HL-60 (cell line): ENCODE results near the gene TDRD9.

Experiments
- DNase-seq, 2 experiments: peaks; one replicate each; pipeline ENCODE4 v3.0.0-alpha.2; 2010 to 2020; ENCODE audit warnings: low read depth in 1 of 2, low spot score in 1 of 2
- H3K27ac ChIP-seq: fragments of 250-450 bp; sonication (Bioruptor Pico); replicated peaks from 2 replicates; pipeline ENCODE4 v1.5.1; 2020; ENCODE audit warnings: mild to moderate bottlenecking, moderate library complexity
- H3K27me3 ChIP-seq: fragments of 250-450 bp; sonication (Bioruptor Pico); 2 replicates; pipeline ENCODE4 v1.5.1; 2021; ENCODE audit warnings: mild to moderate bottlenecking, moderate library complexity; ENCODE audit not compliant: insufficient read depth, poor library complexity, severe bottlenecking
- H3K4me3 ChIP-seq: replicated peaks from 2 replicates; pipeline ENCODE4 v1.5.1; 2011; ENCODE audit warnings: mild to moderate bottlenecking, control low read depth, low read length; ENCODE audit not compliant: insufficient read depth
- GABPA ChIP-seq: IDR thresholded peaks from 2 replicates; pipeline ENCODE4 v1.6.1; 2012; ENCODE audit warnings: low read depth
- POLR2AphosphoS5 ChIP-seq: IDR thresholded peaks from 2 replicates; pipeline ENCODE4 v1.6.1; 2012; ENCODE audit warnings: low read depth
- SPI1 ChIP-seq: IDR thresholded peaks from 2 replicates; pipeline ENCODE4 v1.6.1; 2012; ENCODE audit warnings: low read depth, mild to moderate bottlenecking, borderline replicate concordance
- TF ChIP-seq, protein P1 (sequence below): IDR thresholded peaks from one replicate; pipeline ENCODE4 v1.5.1; 2011; ENCODE audit warnings: low read length, control low read depth, inconsistent platforms; ENCODE audit not compliant: insufficient read depth
- TF ChIP-seq, protein P2 (sequence below): IDR thresholded peaks from 2 replicates; pipeline ENCODE4 v1.6.1; 2012; ENCODE audit warnings: low read depth; ENCODE audit not compliant: insufficient replicate concordance

The TDRD9 gene

DNA sequence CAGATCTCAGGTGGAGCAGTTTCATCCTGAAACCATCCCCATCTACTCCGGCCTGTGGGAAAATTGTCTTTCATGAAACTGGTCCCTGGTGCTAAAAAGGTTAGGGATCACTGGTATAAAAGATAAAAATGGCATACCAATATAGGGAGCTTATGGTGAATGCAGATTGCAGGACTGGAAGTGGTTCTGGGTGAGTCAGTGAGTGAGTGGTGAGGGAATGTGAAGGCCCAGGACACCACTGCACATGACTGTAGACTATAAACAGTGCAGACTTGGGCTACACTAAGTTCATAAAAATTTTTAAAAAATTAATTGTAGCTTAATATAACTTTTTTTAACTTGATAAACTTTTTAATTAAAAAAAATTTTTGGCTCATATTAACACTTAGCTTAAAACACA is 81.0 kb downstream of the TDRD9 start:
- no peak overlapping the region for H3K27ac ChIP-seq
- no peak for DNase-seq
- TF ChIP-seq, protein P1, sequence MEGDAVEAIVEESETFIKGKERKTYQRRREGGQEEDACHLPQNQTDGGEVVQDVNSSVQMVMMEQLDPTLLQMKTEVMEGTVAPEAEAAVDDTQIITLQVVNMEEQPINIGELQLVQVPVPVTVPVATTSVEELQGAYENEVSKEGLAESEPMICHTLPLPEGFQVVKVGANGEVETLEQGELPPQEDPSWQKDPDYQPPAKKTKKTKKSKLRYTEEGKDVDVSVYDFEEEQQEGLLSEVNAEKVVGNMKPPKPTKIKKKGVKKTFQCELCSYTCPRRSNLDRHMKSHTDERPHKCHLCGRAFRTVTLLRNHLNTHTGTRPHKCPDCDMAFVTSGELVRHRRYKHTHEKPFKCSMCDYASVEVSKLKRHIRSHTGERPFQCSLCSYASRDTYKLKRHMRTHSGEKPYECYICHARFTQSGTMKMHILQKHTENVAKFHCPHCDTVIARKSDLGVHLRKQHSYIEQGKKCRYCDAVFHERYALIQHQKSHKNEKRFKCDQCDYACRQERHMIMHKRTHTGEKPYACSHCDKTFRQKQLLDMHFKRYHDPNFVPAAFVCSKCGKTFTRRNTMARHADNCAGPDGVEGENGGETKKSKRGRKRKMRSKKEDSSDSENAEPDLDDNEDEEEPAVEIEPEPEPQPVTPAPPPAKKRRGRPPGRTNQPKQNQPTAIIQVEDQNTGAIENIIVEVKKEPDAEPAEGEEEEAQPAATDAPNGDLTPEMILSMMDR: no peak
- TF ChIP-seq SPI1 (no peak), GABPA (no peak), POLR2AphosphoS5 (no peak)
- TF ChIP-seq, protein P2, sequence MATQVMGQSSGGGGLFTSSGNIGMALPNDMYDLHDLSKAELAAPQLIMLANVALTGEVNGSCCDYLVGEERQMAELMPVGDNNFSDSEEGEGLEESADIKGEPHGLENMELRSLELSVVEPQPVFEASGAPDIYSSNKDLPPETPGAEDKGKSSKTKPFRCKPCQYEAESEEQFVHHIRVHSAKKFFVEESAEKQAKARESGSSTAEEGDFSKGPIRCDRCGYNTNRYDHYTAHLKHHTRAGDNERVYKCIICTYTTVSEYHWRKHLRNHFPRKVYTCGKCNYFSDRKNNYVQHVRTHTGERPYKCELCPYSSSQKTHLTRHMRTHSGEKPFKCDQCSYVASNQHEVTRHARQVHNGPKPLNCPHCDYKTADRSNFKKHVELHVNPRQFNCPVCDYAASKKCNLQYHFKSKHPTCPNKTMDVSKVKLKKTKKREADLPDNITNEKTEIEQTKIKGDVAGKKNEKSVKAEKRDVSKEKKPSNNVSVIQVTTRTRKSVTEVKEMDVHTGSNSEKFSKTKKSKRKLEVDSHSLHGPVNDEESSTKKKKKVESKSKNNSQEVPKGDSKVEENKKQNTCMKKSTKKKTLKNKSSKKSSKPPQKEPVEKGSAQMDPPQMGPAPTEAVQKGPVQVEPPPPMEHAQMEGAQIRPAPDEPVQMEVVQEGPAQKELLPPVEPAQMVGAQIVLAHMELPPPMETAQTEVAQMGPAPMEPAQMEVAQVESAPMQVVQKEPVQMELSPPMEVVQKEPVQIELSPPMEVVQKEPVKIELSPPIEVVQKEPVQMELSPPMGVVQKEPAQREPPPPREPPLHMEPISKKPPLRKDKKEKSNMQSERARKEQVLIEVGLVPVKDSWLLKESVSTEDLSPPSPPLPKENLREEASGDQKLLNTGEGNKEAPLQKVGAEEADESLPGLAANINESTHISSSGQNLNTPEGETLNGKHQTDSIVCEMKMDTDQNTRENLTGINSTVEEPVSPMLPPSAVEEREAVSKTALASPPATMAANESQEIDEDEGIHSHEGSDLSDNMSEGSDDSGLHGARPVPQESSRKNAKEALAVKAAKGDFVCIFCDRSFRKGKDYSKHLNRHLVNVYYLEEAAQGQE: no peak
- no peaks in the 10 kb centered on the region for H3K27me3 ChIP-seq
- H3K4me3 ChIP-seq: no peak overlapping the region

DNA sequence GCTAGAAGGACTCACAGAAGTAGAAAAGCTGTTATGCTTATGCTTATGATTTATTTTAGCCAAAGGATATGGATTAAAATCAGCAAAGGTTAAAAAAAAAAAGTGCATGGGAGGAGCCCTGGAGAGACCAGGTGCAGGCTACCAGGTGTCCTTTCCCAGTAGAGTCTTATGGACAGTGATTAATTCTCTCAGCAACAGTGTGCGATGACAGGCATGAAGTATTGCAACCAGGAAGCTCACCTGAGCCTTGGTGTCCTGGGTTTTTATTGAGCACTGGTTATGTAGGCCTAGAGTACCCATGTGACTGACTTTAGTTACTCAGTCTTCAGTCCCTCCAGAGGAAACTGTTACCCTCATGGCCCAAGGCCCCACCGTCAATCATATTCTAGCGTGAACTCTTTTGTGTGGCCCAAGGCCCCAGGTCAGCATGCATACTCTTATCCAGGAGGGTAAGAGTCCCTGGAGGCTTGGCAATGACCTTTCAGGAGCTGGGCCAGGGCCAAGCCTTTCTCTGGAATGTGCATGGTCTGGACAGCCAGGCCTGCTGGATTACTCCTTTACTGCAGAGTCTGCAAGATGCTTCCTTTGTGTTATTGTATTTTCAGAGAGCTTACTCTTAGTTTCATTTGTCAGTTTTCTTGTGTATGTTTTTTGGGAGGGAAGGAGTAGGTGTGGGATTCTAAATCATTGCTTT is 83.7 kb downstream of the TDRD9 start:
- Histone ChIP-seq H3K4me3 (no peak overlapping the region), H3K27me3 (no peaks in the 10 kb centered on the region), H3K27ac (no peak overlapping the region)
- TF ChIP-seq POLR2AphosphoS5 (no peak), SPI1 (no peak), GABPA (no peak)
- no peak for DNase-seq

DNA sequence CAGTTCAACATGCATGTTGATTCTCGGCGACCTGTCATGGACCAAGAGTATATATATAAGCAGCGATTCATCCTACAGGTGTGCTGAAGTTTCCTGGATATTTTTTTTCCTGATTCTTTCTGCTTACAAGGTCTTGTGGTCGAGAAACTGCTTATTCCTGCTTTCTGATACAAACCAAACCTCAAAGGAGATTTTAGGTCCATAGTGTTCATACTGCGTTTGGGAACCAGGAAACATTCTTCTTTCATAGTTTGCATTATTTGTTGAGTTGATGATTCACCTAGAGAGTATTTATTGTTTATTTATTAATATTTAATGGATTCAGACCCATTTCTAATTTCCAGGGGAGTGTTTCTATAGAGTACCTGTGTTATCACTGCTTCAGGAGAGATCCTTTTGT is 86.5 kb downstream of the TDRD9 start:
- TF ChIP-seq SPI1 (no peak), GABPA (no peak), POLR2AphosphoS5 (no peak)
- TF ChIP-seq, protein P2: no peak
- TF ChIP-seq, protein P1: no peak
- H3K27me3 ChIP-seq: peaks cover 6% of the 10 kb centered on the region
- no peak for DNase-seq
- H3K27ac ChIP-seq: no peak overlapping the region
- no peak overlapping the region for H3K4me3 ChIP-seq

DNA sequence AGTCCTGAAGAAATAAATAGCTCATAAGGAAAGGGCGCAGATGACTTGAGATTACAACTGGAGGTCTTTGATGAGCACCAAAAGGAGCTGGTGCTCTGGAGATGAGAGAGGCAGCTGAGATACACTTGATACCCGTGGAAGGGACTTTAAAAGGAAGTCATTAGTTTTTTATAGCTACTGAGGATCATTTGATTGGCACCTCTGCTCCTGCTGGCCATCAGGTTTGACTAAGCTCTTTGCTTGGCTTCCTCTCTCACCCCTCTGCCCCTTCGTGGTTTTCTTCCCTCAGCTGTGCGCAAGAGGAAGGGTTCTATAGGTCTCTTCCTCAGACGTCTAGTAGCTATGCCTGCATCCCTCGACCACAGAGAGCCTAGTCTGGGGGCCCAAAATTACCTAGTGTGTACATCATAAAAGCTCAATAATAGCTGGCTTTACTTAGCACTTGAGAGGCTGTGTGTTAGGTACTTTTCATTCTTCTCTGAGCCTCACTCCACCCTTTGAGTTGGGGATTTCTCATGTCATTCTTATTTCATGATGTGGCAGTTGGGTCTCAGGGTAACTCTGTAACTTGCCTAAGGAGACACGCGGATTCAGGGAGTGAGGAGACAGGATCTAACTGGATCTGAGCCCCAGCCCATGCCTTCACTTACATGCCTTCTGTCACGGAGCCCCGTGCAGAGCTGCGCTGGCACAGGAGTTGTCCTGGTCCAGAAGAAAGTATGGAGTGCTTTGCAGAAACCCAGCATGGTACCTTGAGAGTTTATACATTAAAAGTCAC is 88.8 kb downstream of the TDRD9 start:
- no peak overlapping the region for H3K4me3 ChIP-seq
- H3K27me3 ChIP-seq: peaks cover 6% of the 10 kb centered on the region
- DNase-seq: no peak
- TF ChIP-seq SPI1: no peak
- TF ChIP-seq, protein P2: no peak
- H3K27ac ChIP-seq: no peak overlapping the region
